GM13977 (cell line): ENCODE data around the gene RBM33.

ENCODE experiments used
- DNase-seq: peaks from one replicate; pipeline ENCODE4 v3.0.0; 2012; ENCODE audit warnings: low spot score
- in situ Hi-C: fragments of 300-500 bp; cut with MboI; formaldehyde crosslinking; loops from one replicate; pipeline ENCODE4 v1.12.0; 2022; ENCODE audit warnings: low sequenced_read_pairs, low pct_unique_long_range_greater_than_20kb, mixed read lengths, inconsistent platforms; ENCODE audit not compliant: unreplicated experiment
- TF ChIP-seq, protein P1 (sequence below): IDR thresholded peaks from 2 replicates; pipeline ENCODE4 v1.5.1; 2012; ENCODE audit warnings: mild to moderate bottlenecking, control low read depth; ENCODE audit not compliant: insufficient read depth; ENCODE audit errors: extremely low read depth, missing control alignments

RBM33 gene

DNA sequence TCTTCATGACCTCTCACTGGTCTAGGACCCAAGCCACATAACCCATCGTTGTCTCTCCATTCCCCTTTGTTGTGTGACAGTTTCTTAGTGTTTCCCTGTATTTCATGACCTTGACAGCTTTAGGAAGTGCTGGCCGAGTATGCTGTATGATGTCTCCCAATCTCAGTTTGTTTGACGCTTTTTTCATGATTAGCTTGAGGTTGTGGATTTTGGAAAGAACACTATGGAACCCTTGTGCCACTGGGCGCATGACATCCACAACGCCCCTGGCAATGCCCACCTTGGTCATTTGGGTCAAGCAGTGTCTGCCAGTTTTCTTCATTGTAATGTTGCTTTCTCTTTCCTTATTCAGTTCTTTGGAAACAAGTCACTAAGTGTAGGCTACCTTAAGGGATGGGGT lies 52.3 kb downstream of the RBM33 start:
- no peak for DNase-seq
- TF ChIP-seq, protein P1, sequence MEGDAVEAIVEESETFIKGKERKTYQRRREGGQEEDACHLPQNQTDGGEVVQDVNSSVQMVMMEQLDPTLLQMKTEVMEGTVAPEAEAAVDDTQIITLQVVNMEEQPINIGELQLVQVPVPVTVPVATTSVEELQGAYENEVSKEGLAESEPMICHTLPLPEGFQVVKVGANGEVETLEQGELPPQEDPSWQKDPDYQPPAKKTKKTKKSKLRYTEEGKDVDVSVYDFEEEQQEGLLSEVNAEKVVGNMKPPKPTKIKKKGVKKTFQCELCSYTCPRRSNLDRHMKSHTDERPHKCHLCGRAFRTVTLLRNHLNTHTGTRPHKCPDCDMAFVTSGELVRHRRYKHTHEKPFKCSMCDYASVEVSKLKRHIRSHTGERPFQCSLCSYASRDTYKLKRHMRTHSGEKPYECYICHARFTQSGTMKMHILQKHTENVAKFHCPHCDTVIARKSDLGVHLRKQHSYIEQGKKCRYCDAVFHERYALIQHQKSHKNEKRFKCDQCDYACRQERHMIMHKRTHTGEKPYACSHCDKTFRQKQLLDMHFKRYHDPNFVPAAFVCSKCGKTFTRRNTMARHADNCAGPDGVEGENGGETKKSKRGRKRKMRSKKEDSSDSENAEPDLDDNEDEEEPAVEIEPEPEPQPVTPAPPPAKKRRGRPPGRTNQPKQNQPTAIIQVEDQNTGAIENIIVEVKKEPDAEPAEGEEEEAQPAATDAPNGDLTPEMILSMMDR: no peak
- in situ Hi-C loops: no loop called here

DNA sequence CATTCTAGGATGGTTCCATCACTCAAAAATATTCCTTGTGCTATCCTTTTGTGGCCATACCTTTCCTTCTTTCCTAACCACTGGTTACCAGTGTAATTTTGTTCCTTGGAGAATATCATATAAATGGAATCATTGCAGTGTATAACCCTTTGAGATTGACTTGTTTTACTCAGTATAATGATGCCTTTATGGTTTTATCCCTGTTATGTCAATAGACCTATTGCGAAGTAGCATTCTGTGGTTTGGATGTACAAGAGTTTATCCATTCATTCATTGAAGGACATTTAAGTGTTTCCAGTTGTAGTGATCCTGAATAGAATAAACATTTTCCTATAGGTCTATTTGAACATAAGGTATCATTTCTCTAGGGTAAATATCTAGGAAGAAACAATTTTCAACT lies 54.2 kb downstream of the RBM33 start:
- in situ Hi-C loops: no loop called here
- DNase-seq: no peak
- TF ChIP-seq, protein P1: no peak

DNA sequence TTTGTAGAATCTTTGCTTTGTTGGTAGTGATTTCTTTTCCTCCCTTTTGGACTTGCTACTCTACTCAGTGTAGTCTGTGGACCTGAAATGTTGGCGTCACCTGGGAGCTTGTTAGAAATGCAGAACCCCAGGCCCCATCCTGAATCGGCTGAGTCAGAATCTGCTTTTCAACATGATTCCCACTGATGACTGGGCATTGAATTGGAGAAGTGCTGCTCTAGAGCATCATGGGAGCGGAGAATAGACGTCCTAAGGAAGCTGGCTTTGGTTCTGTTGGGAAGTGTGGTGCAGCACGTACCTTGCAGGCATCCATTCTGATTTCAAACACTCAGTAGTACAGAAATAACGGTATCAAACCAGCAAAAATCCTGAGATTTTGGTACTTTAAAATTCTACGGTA lies 54.7 kb downstream of the RBM33 start:
- in situ Hi-C loops: no loop called here
- no peak for DNase-seq
- TF ChIP-seq, protein P1: no peak

DNA sequence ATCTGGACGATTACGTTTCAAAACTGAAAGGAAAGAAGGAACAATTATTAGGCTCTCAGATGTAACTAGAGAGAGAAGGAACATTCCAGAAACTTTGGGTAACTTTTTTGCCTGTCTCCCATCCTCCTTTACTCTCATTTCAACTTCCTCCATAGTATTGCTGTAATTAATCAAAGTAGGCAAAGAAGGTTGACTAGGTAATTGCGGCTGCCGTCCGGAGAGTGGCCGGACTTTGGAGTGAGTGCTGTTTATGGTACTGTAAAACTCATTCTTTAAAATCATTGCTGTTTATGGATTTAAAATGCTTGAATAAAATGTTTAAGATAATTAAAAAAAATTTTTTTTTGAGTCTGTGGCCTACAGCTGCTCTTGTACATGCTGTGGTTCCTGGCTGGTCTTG lies 56.4 kb downstream of the RBM33 start:
- in situ Hi-C loops: no loop called here
- TF ChIP-seq, protein P1: no peak
- DNase-seq: no peak

DNA sequence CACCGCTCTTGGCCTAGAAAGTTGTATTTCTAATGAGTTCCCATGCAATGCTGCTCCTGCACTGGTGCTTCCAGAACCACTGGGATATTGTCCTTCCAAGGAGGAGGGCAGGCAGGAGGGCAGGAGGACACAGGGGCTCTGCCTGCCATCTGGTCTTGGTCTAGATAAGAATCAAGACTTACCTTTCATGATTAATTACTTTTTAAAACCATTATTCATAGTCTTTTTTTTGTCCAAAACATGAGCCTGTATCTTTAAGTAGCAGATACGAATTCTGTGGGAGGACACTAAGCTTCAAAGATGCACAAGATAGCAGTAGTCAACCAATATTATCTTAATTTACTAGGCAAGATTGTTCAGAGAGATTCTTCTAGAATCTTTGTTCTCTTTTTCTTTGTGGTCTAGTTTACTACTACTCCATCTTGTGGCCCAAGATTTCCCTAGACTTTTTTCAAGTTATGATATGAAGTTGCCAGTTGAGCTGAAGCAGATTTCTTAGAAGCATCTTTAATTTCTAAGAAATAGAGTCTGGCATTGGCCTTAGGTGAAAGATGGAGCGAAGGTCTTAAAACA lies 57.6 kb downstream of the RBM33 start:
- DNase-seq: no peak
- in situ Hi-C loops: no loop called here
- TF ChIP-seq, protein P1: peak; percentile 15

DNA sequence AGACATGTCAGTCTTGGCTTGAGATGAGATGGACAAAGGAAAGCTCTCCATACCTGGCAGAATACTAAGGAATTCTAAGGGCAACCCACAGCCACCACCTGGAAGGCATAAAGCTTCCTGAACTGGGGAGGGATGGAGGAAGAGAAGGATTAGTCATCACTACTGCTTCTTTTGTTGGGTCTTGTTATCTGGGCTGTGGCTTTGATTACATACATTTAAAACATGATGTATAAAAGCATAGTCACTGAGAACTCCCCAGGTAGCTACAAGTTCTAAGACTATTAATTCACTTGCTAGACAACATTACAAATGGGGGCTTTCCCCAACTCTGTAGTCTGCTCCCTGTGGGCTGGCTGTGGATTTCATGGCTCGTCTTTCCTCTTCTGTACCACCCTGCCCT lies 58.2 kb downstream of the RBM33 start:
- DNase-seq: no peak
- in situ Hi-C loops: no loop called here
- TF ChIP-seq, protein P1: no peak
